Right lobe of liver (tissue), 4 donors: ENCODE results near the gene AK9.

ENCODE experiments used
- POLR2A ChIP-seq: fragments of 450-650 bp; IDR thresholded peaks from one replicate; pipeline ENCODE4 v1.6.1; 2017; ENCODE audit warnings: antibody characterized with exemption, mild to moderate bottlenecking
- TF ChIP-seq, protein P1 (sequence below), 4 donors: fragments of 200-600 bp in 3 of 4; fragments of 450-650 bp in 1 of 4; IDR thresholded peaks; one replicate each; pipeline versions ENCODE4 v1.5.1 to v1.8.0; 2016 to 2022; ENCODE audit warnings: antibody characterized with exemption in 4 of 4, mild to moderate bottlenecking in 2 of 4
- donor health status: DM: no; HTN: no; CAD: no.
- donor health status: DM: no; HTN: no; CAD: no.
- donor health status: DM: no; HTN: yes; CAD: no.

DNA sequence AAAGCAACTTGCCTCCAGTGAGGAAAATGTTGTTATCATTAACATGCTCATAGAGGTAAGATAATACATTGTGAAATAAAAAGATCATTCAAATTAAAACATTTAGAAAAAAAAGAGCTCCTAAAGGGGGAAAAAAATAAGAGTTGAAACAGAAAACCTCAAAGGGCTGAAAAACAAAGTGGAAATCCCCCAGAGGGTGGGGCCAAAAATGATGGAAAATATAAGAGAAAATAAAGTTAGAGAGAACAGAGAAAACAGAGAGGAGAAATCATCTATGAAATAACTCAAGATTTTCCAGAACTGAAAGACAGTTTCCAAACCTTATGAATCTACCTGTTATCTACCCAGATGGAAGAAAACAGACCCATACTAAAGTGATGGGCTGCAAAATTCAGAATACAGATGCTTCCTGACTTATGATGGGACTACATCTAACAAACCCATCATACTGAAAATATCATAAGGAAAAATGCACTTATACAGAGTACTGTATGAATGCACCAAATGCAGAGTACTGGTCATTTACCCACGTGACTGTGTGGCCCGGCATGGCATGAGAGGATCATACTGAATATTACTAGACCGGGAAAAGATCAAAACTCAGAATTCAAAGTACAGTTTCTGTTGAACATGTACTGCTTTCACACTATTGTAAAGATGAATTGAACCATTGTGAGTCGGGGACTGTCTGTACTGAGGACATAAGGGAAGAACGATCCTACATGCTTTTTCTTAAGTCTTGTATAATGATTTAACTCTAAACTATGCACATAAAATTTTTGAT lies 212.0 kb downstream of the AK9 start:
- TF ChIP-seq, protein P1, sequence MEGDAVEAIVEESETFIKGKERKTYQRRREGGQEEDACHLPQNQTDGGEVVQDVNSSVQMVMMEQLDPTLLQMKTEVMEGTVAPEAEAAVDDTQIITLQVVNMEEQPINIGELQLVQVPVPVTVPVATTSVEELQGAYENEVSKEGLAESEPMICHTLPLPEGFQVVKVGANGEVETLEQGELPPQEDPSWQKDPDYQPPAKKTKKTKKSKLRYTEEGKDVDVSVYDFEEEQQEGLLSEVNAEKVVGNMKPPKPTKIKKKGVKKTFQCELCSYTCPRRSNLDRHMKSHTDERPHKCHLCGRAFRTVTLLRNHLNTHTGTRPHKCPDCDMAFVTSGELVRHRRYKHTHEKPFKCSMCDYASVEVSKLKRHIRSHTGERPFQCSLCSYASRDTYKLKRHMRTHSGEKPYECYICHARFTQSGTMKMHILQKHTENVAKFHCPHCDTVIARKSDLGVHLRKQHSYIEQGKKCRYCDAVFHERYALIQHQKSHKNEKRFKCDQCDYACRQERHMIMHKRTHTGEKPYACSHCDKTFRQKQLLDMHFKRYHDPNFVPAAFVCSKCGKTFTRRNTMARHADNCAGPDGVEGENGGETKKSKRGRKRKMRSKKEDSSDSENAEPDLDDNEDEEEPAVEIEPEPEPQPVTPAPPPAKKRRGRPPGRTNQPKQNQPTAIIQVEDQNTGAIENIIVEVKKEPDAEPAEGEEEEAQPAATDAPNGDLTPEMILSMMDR (IDR thresholded peaks at IDR 0.05), result no peak
- TF ChIP-seq POLR2A, result no peak
